Psoas muscle (tissue), 8 donors: Measurements from ENCODE around the gene FLAD1. TPM values are rescaled to one million over a fixed set of nuclear protein-coding genes. Genes with fewer than 3 reads are reported as not detected.

Experiments used
- ATAC-seq, 4 donors: fragments of 200-7000 bp; cut with Tn5 transposase; one replicate each; pipeline ENCODE4 v1.9.1; 2020; ENCODE audit warnings: moderate library complexity in 3 of 4, mild to moderate bottlenecking in 2 of 4
- DNase-seq, 2 donors: peaks; one replicate each; pipeline ENCODE4 v3.0.0-alpha.2; 2020
- H3K27ac ChIP-seq: fragments of 200-600 bp; one replicate; pipeline ENCODE4 v1.8.0; 2022
- H3K27me3 ChIP-seq, 3 donors: fragments of 200-600 bp in 1 of 3; one replicate each; pipeline versions ENCODE4 v1.6.1 to v1.8.0; 2013 to 2022; ENCODE audit warnings: low read length in 2 of 3, mild to moderate bottlenecking in 2 of 3, moderate library complexity in 1 of 3; ENCODE audit not compliant: insufficient read depth in 3 of 3
- H3K36me3 ChIP-seq, 2 donors: fragments of 200-600 bp in 1 of 2; one replicate each; pipeline versions ENCODE4 v1.6.1 to v1.8.0; 2013 to 2022; ENCODE audit warnings: low read depth in 1 of 2, mild to moderate bottlenecking in 1 of 2, moderate library complexity in 1 of 2; ENCODE audit not compliant: insufficient read depth in 1 of 2
- H3K4me1 ChIP-seq: fragments of 200-600 bp; one replicate; pipeline ENCODE4 v1.8.0; 2022
- H3K4me3 ChIP-seq: fragments of 200-600 bp; one replicate; pipeline ENCODE4 v1.8.0; 2022; ENCODE audit warnings: mild to moderate bottlenecking
- H3K9me3 ChIP-seq: fragments of 200-600 bp; one replicate; pipeline ENCODE4 v1.8.0; 2022
- WGBS, 3 donors: extraction: QIAGEN DNeasy Blood & Tissue Kit; methylation state at CpG; one replicate each; pipeline versions ENCODE4 v1.1.6 to v1.1.7; 2013; 5-methylcytosine and 5-hydroxymethylcytosine counted together
- intact Hi-C, 2 donors: fragments of 100-400 bp; cut with DNase I; formaldehyde crosslinking; loops; one replicate each; pipeline versions ENCODE4 v1.11.0 to v1.14.2; 2022
- polyA plus RNA-seq, 3 donors: library from polyadenylated mRNA; stranded (reverse); fragments of 200-250 nt; gene quantifications; one replicate each; pipeline ENCODE4 v1.2.3, GENCODE V29; 2013
- total RNA-seq, 4 donors: library from RNA; stranded (reverse); fragmentation: NEBNext Ultra II Directional in 2 of 4; extraction: Animal tissue kit (Norgen Biotek cat#: 25700) in 2 of 4; gene quantifications; one replicate each; pipeline versions ENCODE4 v1.2.1 to v1.2.4, GENCODE V29; 2021 to 2023
- TF ChIP-seq, protein P1 (sequence below): fragments of 200-600 bp; IDR thresholded peaks from one replicate; pipeline ENCODE4 v1.8.0; 2022; ENCODE audit warnings: antibody characterized with exemption
- donor health status: healthy with polysubstance abuse.
- donor health status: DM: no; HTN: no; CAD: no; lungs with moderate emphysema.
- donor health status: Bipolar disorder and iron deficiency.
- donor health status: healthy.
- donor health status: DM: yes; HTN: yes; CAD: no.
- donor health status: DM: no; HTN: no; CAD: no.
- donor health status: DM: no; HTN: no; CAD: no.
- donor health status: DM: yes; HTN: yes; CAD: no.

Gene FLAD1
- total and polyA plus RNA-seq, 7 donors = 24.5 to 52.7 (median 34.9) TPM

- Histone ChIP-seq H3K27ac (peak overlapping the region; percentile 91), H3K27me3 (no peaks in the 10 kb centered on the region), H3K36me3 (no peaks in the 10 kb centered on the region), H3K9me3 (no peaks in the 10 kb centered on the region), H3K4me3 (peak overlapping the region; percentile 78), H3K4me1 (peaks cover 42% of the 10 kb centered on the region)
- ATAC-seq (peak; percentile 71 to 75 (median 74)), DNase-seq (peak; percentile 100)
- intact Hi-C loops = loop anchor here (2.0 to 5.0 kb wide), 3 partner anchors 15 to 40 kb away; partner anchors contain the start of genes CKS1B (in 1 of the 2) and PYGO2 (in 1 of the 2)
- WGBS, 3 donors = 0% methylated on average over 23 to 38 of the region's 38 CpGs
- TF ChIP-seq, protein P1, sequence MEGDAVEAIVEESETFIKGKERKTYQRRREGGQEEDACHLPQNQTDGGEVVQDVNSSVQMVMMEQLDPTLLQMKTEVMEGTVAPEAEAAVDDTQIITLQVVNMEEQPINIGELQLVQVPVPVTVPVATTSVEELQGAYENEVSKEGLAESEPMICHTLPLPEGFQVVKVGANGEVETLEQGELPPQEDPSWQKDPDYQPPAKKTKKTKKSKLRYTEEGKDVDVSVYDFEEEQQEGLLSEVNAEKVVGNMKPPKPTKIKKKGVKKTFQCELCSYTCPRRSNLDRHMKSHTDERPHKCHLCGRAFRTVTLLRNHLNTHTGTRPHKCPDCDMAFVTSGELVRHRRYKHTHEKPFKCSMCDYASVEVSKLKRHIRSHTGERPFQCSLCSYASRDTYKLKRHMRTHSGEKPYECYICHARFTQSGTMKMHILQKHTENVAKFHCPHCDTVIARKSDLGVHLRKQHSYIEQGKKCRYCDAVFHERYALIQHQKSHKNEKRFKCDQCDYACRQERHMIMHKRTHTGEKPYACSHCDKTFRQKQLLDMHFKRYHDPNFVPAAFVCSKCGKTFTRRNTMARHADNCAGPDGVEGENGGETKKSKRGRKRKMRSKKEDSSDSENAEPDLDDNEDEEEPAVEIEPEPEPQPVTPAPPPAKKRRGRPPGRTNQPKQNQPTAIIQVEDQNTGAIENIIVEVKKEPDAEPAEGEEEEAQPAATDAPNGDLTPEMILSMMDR = peak; percentile 26
Measured at GRCh38 chr1:155001675-155002463, 18.7 kb downstream of the FLAD1 start.

- Histone ChIP-seq H3K4me1 (peaks cover 47% of the 10 kb centered on the region), H3K36me3 (no peaks in the 10 kb centered on the region), H3K4me3 (peak within 1 kb of the TSS; percentile 78), H3K27me3 (no peaks in the 10 kb centered on the region), H3K9me3 (no peaks in the 10 kb centered on the region), H3K27ac (peak within 1 kb of the TSS; percentile 94)
- peak; percentile 1 to 2 (median 1) for ATAC-seq
- peak; percentile 60 to 82 for DNase-seq
- TF ChIP-seq, protein P1 = no peak
- intact Hi-C loops = loop anchor here (2.0 to 5.0 kb wide), 3 partner anchors 14 to 40 kb away; partner anchors contain the start of genes CKS1B (in 1 of the 2) and PYGO2 (in 1 of the 2)
- WGBS, 3 donors = 0 to 2% (median 1%) methylated on average over 18 to 35 of the region's 35 CpGs
Measured at GRCh38 chr1:155002464-155003226, 19.5 kb downstream of the FLAD1 start, which contains the start of gene ZBTB7B. TSS of gene ZBTB7B (plus strand) at chr1:155002802. CDS start at chr1:155014661, 11,859 bp downstream.

GRCh38 chr1:155003227-155003765, 20.2 kb downstream of the FLAD1 start:
- H3K4me1 ChIP-seq = peaks cover 52% of the 10 kb centered on the region
- H3K4me3 ChIP-seq = peak overlapping the region; percentile 78
- H3K27me3 ChIP-seq = no peaks in the 10 kb centered on the region
- no peak for ATAC-seq
- 0 to 1% (median 1%) methylated on average over 34 to 37 of the region's 37 CpGs for WGBS, 3 donors
- peak overlapping the region; percentile 94 for H3K27ac ChIP-seq
- peak; percentile 56 to 77 for DNase-seq
- TF ChIP-seq, protein P1 = no peak
- intact Hi-C loops = loop anchor here (2.0 to 5.0 kb wide), 3 partner anchors 14 to 41 kb away; partner anchors contain the start of genes CKS1B (in 1 of the 2) and PYGO2 (in 1 of the 2)
- H3K9me3 ChIP-seq = no peaks in the 10 kb centered on the region
- no peaks in the 10 kb centered on the region for H3K36me3 ChIP-seq

GRCh38 chr1:155003766-155004351, 20.7 kb downstream of the FLAD1 start:
- peaks cover 58% of the 10 kb centered on the region for H3K4me1 ChIP-seq
- intact Hi-C loops = loop anchor here (2.0 to 5.0 kb wide), 3 partner anchors 13 to 42 kb away; partner anchors contain the start of genes CKS1B (in 1 of the 2) and PYGO2 (in 1 of the 2)
- no peaks in the 10 kb centered on the region for H3K27me3 ChIP-seq
- peak overlapping the region; percentile 78 for H3K4me3 ChIP-seq
- no peaks in the 10 kb centered on the region for H3K36me3 ChIP-seq
- H3K9me3 ChIP-seq = no peaks in the 10 kb centered on the region
- peak; percentile 37 to 39 (median 38) for ATAC-seq
- TF ChIP-seq, protein P1 = no peak
- WGBS, 3 donors = 0 to 1% (median 1%) methylated on average over 30 to 34 of the region's 34 CpGs
- DNase-seq = peak; percentile 86 to 91
- peak overlapping the region; percentile 94 for H3K27ac ChIP-seq
